B cell (primary cell): ENCODE measurements around the gene TARS2. TPM values are rescaled to one million over a fixed set of nuclear protein-coding genes. Genes with fewer than 3 reads are reported as not detected.

Experiments
- ATAC-seq: fragments of 200-7000 bp; cut with Tn5 transposase; one replicate; pipeline ENCODE4 v1.10.0; 2021; ENCODE audit warnings: low read depth, mild to moderate bottlenecking, moderate number of reproducible peaks, moderate library complexity
- CTCF ChIA-PET: fragments of 350-600 bp; sonication (Branson Sonifier 250); formaldehyde crosslinking; loops from one replicate; lab custom pipeline; 2021; ENCODE audit warnings: antibody characterized with exemption, inconsistent platforms; lab: Charles Lee
- POLR2A ChIA-PET: fragments of 350-600 bp; sonication (Branson Sonifier 250); formaldehyde crosslinking; loops from one replicate; lab custom pipeline; 2021; ENCODE audit warnings: antibody characterized with exemption; lab: Charles Lee
- DNase-seq: peaks from one replicate; pipeline ENCODE4 v3.0.0; 2013
- H2AFZ ChIP-seq: 2 replicates; pipeline ENCODE4 v1.6.1; 2012; ENCODE audit warnings: mild to moderate bottlenecking, low read depth, low read length; ENCODE audit not compliant: insufficient read depth, poor library complexity, severe bottlenecking
- H3K27ac ChIP-seq, 2 donors: 1 replicate in 1 of 2; 2 replicates in 1 of 2; pipeline ENCODE4 v1.5.1; 2012 to 2013; ENCODE audit warnings: low read length in 2 of 2, mild to moderate bottlenecking in 2 of 2, moderate library complexity in 1 of 2
- H3K27me3 ChIP-seq, 4 experiments: fragments of 200-600 bp in 1 of 4; sonication (generic) in 1 of 4; replicated peaks in 1 of 4; 1 replicate in 2 of 4; 2 replicates in 2 of 4; pipeline versions ENCODE4 v1.6.1 to v1.7.0; 2013 to 2016; ENCODE audit warnings: low read length in 3 of 4, mild to moderate bottlenecking in 2 of 4, mixed read lengths in 1 of 4, moderate library complexity in 1 of 4; ENCODE audit not compliant: insufficient read depth in 4 of 4, control insufficient read depth in 3 of 4; ENCODE audit errors: control extremely low read depth in 1 of 4
- H3K36me3 ChIP-seq, 2 experiments: replicated peaks in 1 of 2; 1 replicate in 1 of 2; 2 replicates in 1 of 2; pipeline versions ENCODE4 v1.6.1 to v1.7.1; 2013; ENCODE audit warnings: low read length in 1 of 2; ENCODE audit not compliant: insufficient read depth in 2 of 2, control insufficient read depth in 1 of 2; ENCODE audit errors: control extremely low read depth in 1 of 2, extremely low read depth in 1 of 2
- H3K4me1 ChIP-seq, 2 donors: fragments of 200-600 bp in 1 of 2; sonication (generic) in 1 of 2; 1 replicate in 1 of 2; 2 replicates in 1 of 2; pipeline versions ENCODE4 v1.5.1 to v1.6.1; 2013 to 2017; ENCODE audit warnings: low read length in 2 of 2; ENCODE audit not compliant: control insufficient read depth in 2 of 2, insufficient read depth in 2 of 2
- H3K4me2 ChIP-seq: replicated peaks from 2 replicates; pipeline ENCODE3; 2012; ENCODE audit warnings: mild to moderate bottlenecking, low read depth, low read length; ENCODE audit not compliant: poor library complexity, severe bottlenecking
- H3K4me3 ChIP-seq, 5 experiments: fragments of 200-600 bp in 1 of 5; sonication (generic) in 1 of 5; 1 replicate in 3 of 5; 2 replicates in 2 of 5; pipeline versions ENCODE4 v1.5.1 to v1.7.0; 2011 to 2016; ENCODE audit warnings: low read length in 4 of 5, mild to moderate bottlenecking in 4 of 5, low read depth in 2 of 5, control low read depth in 1 of 5, moderate library complexity in 1 of 5; ENCODE audit not compliant: insufficient read depth in 1 of 5; ENCODE audit errors: control extremely low read depth in 1 of 5, extremely low read depth in 1 of 5
- H3K79me2 ChIP-seq: fragments of 200-600 bp; sonication (generic); one replicate; pipeline ENCODE4 v1.6.0; 2016; ENCODE audit warnings: low read length; ENCODE audit not compliant: control insufficient read depth, insufficient read depth
- H3K9ac ChIP-seq: fragments of 200-600 bp; sonication (generic); 2 replicates; pipeline ENCODE4 v1.6.1; 2017; ENCODE audit warnings: mild to moderate bottlenecking, low read length, moderate library complexity
- H3K9me3 ChIP-seq, 3 donors: one replicate each; pipeline versions ENCODE4 v1.6.1 to v1.7.1; 2013; ENCODE audit warnings: low read length in 2 of 3; ENCODE audit not compliant: control insufficient read depth in 2 of 3, insufficient read depth in 1 of 3; ENCODE audit errors: control extremely low read depth in 1 of 3
- H4K20me1 ChIP-seq: 2 replicates; pipeline ENCODE4 v1.6.0; 2012; ENCODE audit warnings: mild to moderate bottlenecking, low read length; ENCODE audit not compliant: insufficient read depth, control insufficient read depth, poor library complexity, severe bottlenecking
- H3K27ac Mint-ChIP-seq: one replicate; pipeline ENCODE4 v1.8.0; 2021; ENCODE audit warnings: mixed read lengths
- H3K27me3 Mint-ChIP-seq: one replicate; pipeline ENCODE4 v1.8.0; 2021; ENCODE audit warnings: mixed read lengths
- H3K4me1 Mint-ChIP-seq: one replicate; pipeline ENCODE4 v1.8.0; 2021; ENCODE audit warnings: mixed read lengths
- H3K4me3 Mint-ChIP-seq: one replicate; pipeline ENCODE4 v1.8.0; 2021; ENCODE audit warnings: mixed read lengths
- H3K9me3 Mint-ChIP-seq: one replicate; pipeline ENCODE4 v1.8.0; 2022; ENCODE audit warnings: mixed read lengths; ENCODE audit not compliant: insufficient read depth
- CTCF ChIP-seq: fragments of 200-600 bp; IDR thresholded peaks from one replicate; pipeline ENCODE4 v1.8.0; 2022; ENCODE audit warnings: antibody characterized with exemption, mild to moderate bottlenecking
- EZH2 ChIP-seq: IDR thresholded peaks from 2 replicates; pipeline ENCODE4 v1.6.1; 2012; ENCODE audit warnings: borderline replicate concordance, low read depth, mild to moderate bottlenecking, moderate library complexity, low read length; ENCODE audit not compliant: insufficient read depth, poor library complexity, severe bottlenecking
- WGBS: methylation state at CpG from one replicate; pipeline ENCODE4 v1.1.5; 2013; ENCODE audit warnings: missing lambda C conversion rate; ENCODE audit not compliant: insufficient coverage; 5-methylcytosine and 5-hydroxymethylcytosine counted together
- intact Hi-C: fragments of 100-400 bp; cut with micrococcal nuclease; formaldehyde crosslinking; loops from one replicate; pipeline ENCODE4 v1.10.0; 2022
- polyA plus RNA-seq: library from polyadenylated mRNA; depleted of rRNA; stranded (reverse); fragments of >200 nt; gene quantifications from 2 replicates; pipeline ENCODE4 v1.2.3, GENCODE V29; 2012
- total RNA-seq, 2 donors: library from RNA; stranded (reverse); fragments of 120-200 nt in 1 of 2; gene quantifications; 1 replicate in 1 of 2; 2 replicates in 1 of 2; pipeline versions ENCODE4 v1.2.3 to v1.2.4, GENCODE V29; 2013 to 2022

TARS2 gene
- total and polyA plus RNA-seq, 2 donors (not counting 1 experiment from before 2014, with no cell fraction given) = 42.2 to 53.6 TPM

GRCh38 chr1:150555198-150555970 is 68.2 kb downstream of the TARS2 start:
- H3K4me3 ChIP-seq = no peak overlapping the region
- peaks cover 27% of the 10 kb centered on the region for H3K4me1 Mint-ChIP-seq
- no peaks in the 10 kb centered on the region for H3K36me3 ChIP-seq
- H3K79me2 ChIP-seq = peaks cover 11% of the 10 kb centered on the region
- H3K27ac ChIP-seq = no peak overlapping the region
- TF ChIP-seq EZH2 = no peak
- no peak for TF ChIP-seq CTCF
- H3K4me2 ChIP-seq = no peak overlapping the region
- H3K9ac ChIP-seq = no peak overlapping the region
- peaks cover 14 to 28% of the 10 kb centered on the region in 2 donors for H3K4me1 ChIP-seq
- ChIA-PET CTCF (interaction anchor here (11.3 to 14.8 kb wide), 2 partner anchors 21 to 63 kb away, joined by 497 to 661 read pairs; partner anchors contain the start of genes ENSA and MCL1), POLR2A (no interaction called here)
- H3K27ac Mint-ChIP-seq = no peak overlapping the region
- 86% methylated on average over 15 of the region's 19 CpGs for WGBS
- no peak for ATAC-seq
- H3K27me3 Mint-ChIP-seq = no peaks in the 10 kb centered on the region
- no peak for DNase-seq
- no peak overlapping the region for H3K4me3 Mint-ChIP-seq
- intact Hi-C loops = no loop called here
- no peaks in the 10 kb centered on the region for H3K9me3 ChIP-seq
- H3K9me3 Mint-ChIP-seq = no peaks in the 10 kb centered on the region
- peaks cover 3% of the 10 kb centered on the region for H4K20me1 ChIP-seq
- H2AFZ ChIP-seq = no peak overlapping the region
- H3K27me3 ChIP-seq = peaks cover 0 to 12% (median 0%) of the 10 kb centered on the region in 4 experiments
